HL-60/S4 (cell line): Measurements from ENCODE around the gene PAPSS1.

Experiments
- in situ Hi-C: fragments of 300-500 bp; cut with MboI; formaldehyde crosslinking; loops from 2 replicates; pipeline ENCODE4 v1.14.3; 2022; ENCODE audit warnings: low sequenced_read_pairs

PAPSS1 gene

DNA sequence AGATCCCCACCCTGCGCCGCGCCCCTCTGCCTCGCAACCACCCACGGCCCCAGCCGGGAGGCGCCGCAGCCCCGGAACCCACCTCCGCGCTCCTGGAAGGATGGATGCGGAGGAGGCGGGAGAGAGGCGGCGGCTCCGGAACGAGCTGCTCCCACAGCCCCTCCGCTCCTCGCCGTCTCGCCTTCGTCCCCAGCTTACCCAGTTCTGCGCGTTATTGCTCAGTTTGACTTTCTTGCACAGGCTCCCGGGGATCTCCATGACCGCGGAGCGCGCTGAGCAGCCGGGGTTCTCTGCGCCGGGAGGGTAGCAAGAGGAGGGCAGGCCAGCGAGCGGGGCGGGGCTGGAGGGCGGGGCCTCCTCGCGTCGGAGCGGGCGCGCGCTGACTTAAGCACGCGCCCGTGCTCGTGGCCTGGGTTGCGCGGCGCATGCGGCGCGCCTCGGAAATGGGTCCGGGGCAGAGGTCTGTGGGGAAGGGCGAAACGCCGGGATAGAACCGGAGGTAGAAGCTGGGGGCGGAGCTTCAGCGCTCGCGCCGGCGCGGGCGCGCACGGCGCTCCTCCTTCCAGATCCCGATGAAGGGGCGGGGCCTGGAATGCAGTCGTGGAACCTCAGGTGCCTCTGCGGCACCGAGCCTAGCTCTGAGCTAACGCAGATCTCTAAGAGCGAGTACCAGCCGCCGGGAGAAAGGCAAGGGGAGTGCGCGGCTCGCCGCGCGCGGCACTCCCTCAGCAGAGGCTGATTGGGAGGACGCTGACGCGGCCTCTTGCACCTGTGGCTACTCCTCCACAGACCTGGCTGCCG is at the start of gene PAPSS1:
PAPSS1 (minus strand) TSS at position 313 of the 801 bp plus-strand sequence; CDS start at position 258, 55 bp downstream.
- in situ Hi-C loops, result no loop called here

DNA sequence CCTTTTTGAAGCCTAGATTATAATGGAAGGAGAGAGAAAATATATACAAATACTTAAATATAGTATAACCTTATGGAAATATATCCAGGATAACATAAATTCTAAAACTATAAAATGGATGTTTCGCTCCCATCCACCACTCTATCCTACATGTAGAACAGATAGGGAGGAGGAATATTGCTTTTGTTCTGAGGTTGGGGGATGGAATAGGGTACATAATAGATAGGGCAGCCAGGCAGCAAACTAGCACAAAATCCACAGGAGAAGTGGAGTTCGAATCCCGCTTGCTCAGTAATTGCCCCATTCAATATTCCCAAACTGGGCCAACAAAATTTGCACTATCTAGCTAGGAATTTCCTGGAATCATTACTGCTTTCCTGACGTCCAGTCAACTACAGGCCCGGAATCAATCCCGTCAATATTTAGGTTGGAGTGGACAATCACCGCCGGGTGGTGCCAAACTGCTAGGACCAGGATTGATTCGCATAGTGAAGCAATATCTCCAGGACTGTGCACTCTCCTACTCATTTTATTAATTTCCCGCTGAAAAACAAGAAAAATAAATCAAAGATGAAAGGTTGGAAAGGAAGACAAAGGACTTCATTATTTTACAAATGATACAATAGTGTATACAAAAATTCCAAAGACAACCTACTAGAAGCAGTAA is 40.4 kb upstream of the PAPSS1 start:
- in situ Hi-C loops, result no loop called here

DNA sequence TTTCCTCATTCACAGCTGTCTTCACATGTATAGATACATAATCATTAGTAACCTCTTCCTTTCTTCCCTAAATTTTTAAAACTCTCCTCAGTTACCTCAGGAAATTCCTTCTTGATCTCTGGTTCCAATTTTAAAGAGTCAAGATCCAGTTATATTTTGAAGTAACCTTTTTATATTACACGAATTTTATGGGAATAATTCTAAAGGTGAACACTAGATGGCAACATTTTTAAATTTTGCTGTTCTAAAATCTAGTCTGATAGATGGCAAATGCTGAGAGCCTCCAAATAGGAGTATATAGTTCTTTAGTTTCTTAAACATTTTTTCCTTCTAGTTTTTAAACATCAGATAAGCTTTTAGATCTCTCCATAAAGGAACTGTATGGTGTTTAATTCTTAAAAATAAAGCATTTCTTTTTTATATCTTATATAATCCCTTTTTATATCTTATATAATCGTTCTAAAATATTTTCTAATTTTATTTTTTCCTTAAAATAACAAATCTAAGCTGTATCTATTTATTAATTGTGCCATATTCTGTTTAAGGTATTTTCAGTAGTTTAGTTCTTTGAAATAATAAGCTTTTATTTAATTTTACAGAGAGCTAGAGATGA is 37.9 kb upstream of the PAPSS1 start:
- in situ Hi-C loops, result no loop called here

DNA sequence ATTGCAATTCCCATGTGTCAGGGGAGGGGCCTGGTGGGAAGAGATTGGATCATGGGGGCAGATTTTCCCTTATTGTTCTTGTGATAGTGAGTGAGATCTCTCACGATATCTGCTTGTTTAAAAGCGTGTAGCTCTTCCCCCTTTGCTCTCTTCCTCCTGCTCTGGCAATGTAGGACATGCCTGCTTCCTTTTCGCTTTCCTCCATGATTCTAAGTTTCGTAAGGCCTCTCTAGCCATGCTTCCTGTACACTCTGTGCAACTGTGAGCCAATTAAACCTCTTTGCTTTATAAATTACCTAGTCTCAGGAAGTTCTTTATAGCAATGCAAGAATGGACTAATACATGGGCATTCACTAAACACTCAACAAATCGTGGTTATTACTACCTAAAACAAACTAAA is 37.2 kb upstream of the PAPSS1 start:
- in situ Hi-C loops, result no loop called here

DNA sequence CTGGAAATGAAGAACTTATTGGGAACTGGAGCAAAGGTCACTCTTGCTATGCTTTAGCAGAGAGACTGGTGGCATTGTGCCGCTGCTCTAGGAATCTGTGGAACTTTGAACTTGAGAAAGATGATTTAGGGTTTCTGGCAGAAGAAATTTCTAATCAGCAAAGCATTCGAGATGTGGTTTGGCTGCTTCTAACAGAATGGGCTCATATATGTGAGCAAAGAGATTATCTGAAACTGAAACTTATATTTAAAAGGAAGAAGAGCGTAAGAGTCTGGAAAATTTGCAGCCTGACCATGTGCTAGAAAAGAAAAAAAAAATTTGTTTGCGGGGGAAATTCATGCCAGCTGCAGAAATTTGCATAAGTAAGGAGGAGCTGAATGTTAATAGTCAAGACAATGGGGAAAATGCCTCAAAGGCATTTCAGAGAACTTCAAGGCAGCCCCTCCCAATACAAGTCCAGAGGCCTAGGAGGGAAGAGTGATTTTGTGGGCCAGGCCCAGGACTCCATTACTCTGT is 35.9 kb upstream of the PAPSS1 start:
- in situ Hi-C loops, result no loop called here

DNA sequence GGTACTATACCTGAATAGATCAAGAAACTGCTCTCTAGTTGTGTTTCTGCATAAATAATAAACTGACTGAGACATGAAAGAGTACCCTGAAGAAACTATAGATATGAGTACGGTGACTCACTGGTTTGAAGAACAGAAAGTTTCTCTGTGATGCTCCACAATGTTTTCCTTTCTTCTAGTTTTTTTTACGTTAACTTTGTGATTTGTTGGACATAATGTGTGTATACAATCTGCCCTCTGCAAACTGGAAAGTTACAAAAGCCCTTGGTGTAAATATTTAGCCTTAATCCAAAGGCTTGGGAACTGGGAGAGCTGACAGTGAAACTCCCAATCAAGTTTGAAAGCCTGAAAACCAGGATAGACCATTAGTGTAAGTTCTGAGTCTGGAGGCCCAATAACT is 31.6 kb upstream of the PAPSS1 start:
- in situ Hi-C loops, result no loop called here

DNA sequence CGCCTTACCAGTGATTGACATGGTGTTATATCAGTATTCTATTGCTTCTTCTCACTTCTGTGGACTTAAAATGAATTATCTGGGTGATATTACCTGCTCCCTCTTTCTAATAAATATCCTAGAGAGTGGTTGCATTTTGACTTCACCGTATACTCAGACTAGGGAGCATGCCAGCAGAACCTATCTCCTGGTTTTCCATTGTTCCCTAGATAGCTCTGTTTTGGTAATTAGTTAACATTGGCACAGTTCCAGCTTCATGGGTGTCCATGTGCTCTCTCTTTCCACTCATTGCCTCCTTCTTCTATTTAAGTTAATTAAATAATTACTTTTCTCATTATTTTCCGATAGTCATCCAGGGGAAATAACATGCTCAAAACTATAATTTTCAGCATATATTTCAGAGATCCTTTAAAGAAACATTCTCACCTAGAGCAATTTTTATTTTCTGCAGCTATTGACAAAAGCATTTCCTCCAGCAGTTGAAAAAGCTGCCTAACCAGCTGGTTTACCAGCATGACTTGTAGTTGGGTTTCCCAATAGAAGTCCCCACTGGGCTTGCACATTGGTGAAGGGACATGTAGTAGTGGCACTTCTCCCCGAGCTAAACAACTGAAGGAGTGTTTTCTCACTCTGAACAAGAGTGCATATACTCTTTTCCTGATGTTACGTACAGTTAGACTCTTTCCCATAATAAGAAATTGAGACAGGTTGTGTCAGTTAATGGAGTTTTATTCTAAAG is 27.9 kb upstream of the PAPSS1 start:
- in situ Hi-C loops, result loop anchor here (10.0 kb wide), 1 partner anchor 167 kb away; no protein-coding TSS in a partner anchor

DNA sequence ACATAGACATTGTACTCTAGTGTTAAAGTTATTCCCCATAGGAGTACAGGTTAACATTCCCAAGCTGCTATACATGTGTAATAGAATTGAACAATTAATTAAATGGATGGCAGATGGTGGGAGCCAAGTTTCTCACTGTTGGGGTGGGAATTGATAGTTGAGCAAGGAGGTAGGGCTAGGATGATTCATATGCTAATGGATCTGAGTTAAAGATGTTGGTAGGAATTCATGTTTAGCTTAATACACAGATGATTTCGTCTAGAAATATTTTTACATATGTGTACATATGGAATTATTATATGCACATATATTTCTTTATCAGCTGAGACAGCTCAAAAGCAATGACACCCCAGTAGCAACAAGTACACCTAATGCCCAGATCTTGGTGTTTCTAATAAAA is 26.1 kb upstream of the PAPSS1 start:
- in situ Hi-C loops, result loop anchor here (10.0 kb wide), 1 partner anchor 169 kb away; no protein-coding TSS in a partner anchor

DNA sequence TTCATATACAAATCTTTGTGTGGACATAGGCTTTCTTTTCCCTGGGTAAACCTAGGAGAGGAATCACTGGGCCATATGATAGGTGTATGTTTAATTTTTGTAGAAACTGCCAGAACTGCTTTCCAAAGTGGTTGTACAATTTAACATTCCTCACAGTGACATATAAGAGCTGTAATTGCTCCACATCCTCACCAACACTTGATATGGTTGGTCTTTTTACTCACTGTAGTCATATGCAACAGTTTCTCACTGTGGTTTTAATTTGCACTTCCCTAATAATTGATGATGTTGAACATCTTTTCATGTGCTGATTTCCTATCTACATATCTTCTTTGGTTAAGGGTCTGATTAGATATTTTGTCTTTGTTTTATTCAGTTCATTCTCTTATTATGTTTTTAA is 24.5 kb upstream of the PAPSS1 start:
- in situ Hi-C loops, result loop anchor here (10.0 kb wide), 1 partner anchor 170 kb away; no protein-coding TSS in a partner anchor

DNA sequence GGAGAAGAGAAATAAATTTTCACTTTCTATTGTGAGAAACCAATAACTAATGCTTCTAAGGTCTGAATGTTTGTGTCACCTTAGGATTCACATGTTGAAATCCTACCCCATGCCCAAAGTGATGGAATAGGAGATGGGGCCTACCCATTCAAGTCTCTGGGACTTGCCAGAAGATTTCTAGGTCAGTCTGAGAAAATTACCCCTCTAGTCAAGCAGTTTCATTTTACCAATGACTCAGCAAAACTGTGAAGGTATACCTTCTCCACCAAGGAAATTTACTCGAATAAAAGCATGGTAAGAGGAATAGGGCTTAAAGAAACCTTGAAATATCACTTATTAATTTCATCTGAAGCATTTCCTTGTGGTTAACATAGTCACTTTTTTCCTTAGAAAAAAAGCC is 23.5 kb upstream of the PAPSS1 start:
- in situ Hi-C loops, result loop anchor here (10.0 kb wide), 1 partner anchor 171 kb away; no protein-coding TSS in a partner anchor

DNA sequence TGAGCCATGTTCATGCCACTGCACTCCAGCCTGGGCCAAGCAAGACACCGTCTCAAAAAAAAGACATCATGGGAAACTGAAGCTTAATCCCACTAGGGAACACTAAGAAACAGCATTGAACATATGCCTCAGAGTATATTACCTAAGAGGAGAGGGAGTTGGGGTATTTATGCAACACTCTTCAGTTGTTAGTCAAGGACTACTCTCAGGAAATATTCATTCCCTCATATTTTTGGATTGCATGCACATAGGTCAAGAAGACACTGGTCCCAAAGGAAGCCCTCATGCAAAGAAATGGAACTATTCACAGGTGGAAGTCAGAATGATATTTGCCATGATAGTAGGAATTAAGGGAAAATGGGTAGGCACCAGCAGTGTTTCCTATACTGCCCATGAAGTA is 22.8 kb upstream of the PAPSS1 start:
- in situ Hi-C loops, result loop anchor here (10.0 kb wide), 1 partner anchor 172 kb away; no protein-coding TSS in a partner anchor

DNA sequence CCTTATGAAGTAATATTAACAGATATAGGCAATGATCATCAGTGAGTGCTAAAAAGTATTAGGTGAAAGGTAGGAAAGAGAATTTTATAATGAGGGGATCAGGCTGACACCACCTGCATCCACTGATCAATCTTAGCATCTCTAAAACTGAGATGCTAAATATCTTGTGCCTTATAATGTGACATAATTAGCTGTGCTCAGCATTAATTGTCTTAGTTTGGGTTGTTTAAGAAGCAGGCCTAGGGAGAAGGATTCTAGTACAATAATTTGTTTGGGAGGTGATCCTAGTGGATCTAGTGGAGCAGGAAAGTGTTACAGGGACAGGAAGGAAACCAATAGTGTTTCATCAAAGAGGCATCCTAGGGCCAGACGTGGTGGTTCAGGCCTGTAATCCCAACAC is 22.2 kb upstream of the PAPSS1 start:
- in situ Hi-C loops, result loop anchor here (10.0 kb wide), 1 partner anchor 173 kb away; no protein-coding TSS in a partner anchor

DNA sequence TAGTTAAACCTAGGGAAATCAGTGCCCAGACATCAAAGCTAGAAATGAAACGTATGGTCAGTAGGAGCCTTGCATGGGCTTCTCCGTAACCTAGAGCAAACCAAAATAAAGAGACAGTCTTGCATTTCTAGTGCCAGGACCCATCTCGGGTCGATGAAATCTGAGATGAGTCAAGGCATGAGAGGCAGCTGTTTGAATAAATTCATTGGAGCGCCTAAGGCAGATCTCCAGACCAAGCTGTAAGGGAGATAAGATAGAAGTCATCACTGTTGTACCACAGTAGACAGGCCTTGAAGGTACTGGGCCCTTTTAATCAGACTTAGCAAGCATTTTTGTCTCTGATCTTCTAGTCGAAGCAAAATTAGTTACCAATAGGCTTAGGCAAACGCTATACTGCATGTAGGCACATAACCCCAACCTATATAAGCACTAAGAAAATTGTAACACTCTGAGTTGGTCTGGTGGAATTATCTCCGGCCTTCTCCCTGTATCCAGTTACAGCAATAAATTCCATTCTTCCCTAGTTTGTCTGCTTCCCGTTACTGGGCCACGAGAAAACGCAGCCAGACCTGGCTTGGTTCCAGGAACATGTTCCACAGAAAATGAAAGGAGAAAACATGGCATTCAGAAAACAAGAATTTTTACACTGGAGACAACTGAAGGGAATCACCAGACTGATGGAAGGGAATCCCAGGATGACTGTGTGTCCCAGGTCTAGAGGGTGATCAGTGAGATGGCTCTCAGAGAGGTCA is 21.1 kb upstream of the PAPSS1 start:
- in situ Hi-C loops, result loop anchor here (10.0 kb wide), 1 partner anchor 174 kb away; no protein-coding TSS in a partner anchor

DNA sequence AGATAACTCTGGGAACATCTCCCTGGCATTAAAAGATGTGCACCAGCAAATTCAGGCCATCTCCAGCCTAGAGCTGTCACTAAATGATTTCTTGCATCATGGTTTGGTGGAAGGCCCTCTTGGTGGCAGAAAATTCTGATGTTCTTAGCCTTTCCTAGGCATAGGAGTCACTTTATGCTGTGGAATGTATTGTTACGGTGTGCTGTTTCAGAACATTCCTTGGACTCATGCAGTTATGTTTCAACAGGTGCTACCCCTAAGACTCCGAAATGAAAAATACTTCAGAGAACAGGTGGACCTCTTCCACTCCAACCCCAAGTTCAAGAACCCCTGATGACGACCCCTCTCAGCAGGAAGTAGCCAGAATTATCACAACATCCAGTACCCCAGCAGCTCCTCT is 20.3 kb upstream of the PAPSS1 start:
- in situ Hi-C loops, result loop anchor here (10.0 kb wide), 1 partner anchor 174 kb away; no protein-coding TSS in a partner anchor

DNA sequence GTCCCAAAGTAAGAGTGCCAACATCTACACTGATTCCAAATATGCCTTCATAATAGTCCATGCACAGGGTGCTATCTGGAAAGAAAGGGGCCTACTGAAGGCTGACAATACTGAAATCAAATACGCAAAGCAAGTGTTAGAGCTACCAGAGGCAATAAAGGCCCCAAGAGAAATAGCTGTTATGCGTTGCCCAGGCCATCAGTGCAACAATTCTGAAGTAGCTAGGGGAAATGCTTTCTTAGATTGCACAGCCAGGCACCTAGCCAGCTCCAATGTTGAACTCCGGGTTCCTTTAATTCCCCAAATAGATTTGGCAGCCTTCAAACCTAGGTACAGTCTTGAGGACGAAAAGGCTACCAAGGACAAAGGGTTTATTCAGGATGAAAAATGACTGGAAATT is 17.4 kb upstream of the PAPSS1 start:
- in situ Hi-C loops, result no loop called here

DNA sequence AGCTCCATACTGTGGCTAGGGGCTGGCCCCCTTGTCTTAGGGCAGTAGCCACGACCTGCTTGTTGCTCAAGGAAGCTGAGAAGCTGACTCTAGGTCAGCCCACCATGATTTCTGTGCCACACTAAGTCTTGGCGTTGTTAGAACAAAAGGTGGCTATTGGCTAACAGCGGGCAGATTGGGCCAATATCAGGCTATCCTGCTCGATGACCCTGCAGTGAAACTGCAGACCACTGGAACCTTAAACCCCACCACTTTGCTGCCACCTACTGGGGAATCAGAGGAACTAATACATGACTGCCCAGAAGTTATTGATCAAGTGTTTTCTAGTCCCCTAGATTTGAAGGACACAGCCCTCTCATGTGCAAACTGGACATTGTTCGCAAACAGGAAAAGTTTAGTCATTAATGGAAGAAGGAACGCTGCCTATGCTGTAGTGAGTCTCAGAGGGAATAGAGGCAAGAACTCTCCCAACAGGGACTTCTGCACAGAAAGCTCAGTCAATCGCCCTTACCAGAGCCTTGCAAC is 17.0 kb upstream of the PAPSS1 start:
- in situ Hi-C loops, result no loop called here

DNA sequence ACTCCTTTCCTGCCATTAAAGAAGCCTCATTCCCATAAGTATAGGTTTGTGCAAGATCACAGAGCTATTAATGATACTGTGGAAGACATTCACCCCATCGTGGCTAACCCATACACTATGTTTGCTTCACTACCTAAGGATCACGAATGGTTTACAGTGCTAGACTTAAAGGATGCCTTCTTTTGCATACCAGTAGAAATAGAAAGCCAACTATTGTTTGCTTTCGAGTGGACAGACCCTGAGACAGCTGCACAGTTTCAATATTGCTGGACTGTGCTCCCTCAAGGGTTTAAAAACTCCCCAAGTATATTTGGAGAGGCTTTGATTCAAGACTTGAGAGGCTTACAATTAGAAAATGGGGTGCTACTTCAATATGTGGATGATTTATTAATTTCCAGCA is 16.0 kb upstream of the PAPSS1 start:
- in situ Hi-C loops, result no loop called here

DNA sequence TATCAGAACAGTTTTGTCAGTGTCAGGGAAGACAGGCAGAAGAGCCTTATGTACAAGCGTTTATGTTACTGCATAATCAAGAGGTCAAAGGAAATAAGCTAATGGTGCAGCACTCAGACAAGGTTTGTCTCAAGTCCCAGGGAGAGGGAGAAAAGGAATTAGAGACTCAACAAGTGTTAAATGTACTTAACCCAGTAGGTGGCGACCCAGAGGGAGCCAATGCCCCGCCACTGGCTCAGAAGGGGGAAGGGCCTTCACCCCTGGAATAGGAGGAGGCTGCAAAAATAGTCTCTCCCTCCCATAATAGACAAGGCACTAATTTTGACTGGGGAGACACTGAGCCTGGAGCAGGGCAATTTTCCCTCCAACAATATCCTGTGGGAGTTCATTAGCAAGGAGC is 14.1 kb upstream of the PAPSS1 start:
- in situ Hi-C loops, result no loop called here

DNA sequence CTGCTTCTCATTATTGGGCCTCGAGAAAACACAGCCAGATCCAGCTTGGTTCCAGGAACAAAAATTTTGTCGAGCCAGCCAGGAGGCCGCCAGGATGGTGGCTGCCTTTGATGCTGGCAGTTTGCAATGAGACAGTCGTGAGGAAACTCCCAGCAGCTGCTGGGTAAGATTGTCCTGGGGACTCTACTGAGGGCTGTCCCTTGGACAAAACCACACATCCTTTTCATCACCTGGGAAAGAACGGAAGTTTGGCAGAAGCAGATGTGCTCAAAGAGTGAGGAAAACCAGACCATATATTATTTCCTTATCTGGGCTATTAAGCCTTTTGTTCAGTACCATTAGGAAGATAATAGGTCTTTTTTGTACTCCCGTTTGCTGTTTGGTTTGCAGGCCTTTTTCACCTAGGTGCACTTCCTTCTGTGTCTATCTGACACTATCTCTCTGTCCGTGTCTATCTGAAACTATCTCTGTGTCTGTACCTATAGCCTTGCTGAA is 13.4 kb upstream of the PAPSS1 start:
- in situ Hi-C loops, result no loop called here
